Stimulated activated CD8-positive, alpha-beta memory T cell treated with anti-CD3 and anti-CD28 coated beads, Interleukin-2, amount 100 ng/mL, for 1 hour (primary cell): ENCODE results near the gene ITGA8.
"Not testable (repeated sequence)": the region's sequence is repeated elsewhere in the genome, so short reads cannot be mapped to it uniquely, and the experiment has no call there.

ENCODE experiments used
- DNase-seq, 2 donors: peaks; one replicate each; pipeline ENCODE4 v3.0.0-alpha.2; 2020; ENCODE audit warnings: low read depth in 2 of 2

Gene ITGA8

DNA sequence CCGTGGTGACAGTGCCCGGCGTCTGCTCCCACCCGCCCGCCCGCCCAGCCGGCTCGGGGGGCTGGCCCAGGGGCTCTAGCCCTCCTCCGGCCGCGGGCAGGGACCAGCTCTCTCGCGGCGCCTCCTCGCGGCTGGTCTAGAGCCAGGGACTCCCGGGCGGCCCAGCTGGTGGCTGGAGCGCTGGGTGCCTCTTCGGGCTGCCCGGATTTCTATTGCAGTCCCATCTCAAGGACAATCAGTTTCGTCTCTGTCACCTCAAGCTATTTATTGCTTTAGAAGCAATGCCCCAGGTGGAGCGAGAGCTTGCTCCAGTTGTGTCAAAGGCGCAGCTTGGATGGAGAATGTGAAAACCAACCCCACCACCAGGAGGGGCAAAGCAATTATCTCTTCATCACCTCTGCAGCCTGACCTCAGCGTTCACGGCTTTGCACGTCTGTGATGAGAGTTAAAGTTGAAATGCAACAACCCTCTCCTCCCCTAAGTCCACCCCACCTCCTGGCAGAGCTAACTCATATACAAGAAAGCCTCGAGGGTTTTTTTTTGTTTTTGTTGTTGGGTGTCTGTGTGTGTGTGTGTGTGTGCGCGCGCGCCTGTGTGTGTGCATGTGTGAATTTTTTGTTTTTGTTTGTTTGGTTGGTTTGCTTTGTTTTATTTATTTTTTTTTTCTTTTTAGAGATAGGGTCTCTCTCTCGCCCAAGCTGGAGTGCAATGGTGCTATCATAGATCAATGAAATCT lies at the start of gene ITGA8:
ITGA8 (minus strand) TSS at position 24 of the 736 bp plus-strand sequence. CDS start 151 bp downstream, outside the sequence.
- no peak for DNase-seq

DNA sequence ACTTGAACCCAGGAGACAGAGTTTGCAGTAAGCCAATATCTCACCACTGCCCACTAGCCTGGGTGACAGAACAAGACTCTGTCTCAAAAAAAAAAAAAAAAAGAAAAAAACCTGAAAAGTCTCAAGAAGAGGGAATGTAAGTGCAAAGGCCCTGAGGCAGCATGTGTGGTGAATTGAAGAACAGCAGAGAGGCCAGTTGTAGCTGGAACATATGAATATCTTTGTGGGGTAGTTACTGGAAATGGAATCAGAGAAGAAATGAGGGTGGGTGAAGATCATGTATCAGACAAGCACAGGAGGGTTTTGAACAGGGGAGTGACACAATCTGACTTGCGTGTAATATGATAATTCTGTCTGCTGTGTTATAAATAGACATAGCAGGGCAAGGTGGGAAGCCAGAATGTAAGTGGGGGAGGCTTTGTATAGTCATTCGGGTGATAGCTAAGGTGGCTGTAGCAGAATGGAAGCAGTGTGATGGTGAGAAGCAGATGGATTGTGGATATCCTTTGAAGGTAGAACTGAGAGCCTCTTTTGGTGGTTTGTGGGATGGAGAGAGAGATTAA lies 45.3 kb upstream of the ITGA8 start:
- no peak for DNase-seq

DNA sequence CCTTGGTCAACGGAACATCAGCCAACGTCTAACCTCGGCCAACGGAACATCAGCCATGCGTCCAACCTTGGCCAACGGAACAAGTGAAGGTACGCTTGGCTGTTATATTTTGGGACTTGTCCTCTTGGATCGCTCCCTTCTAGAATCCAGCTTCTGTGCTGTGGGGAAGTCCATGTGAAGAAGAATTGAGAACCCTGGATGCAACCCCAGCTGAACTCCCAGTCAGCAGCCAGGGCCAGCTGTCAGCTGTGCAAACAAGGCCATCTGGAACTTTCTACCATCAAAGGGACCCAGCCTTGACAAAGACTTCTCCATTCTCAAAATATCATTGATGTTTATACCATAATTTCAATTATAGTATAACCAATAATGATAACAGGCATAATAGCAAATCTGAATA lies 43.3 kb upstream of the ITGA8 start:
- no peak for DNase-seq

DNA sequence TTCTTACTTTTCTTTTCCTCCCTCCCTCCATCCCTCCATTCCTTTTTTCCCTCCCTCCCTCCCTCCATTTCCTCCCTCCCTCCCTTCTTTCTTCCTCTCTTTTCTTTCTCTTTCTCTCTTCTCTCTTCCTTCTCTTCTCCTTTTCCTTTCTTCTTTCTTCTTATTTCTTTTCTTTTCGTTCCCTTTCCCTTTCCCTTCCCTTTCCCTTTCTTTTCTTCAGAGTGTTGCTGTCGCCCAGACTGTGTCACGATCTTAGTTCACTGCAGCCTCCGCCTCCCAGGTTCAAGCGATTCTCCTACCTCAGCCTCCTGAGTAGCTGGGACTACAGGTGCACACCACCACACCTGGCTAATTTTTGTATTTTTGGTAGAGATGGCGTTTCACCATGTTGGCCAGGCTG lies 42.5 kb upstream of the ITGA8 start:
- not testable (repeated sequence) for DNase-seq

DNA sequence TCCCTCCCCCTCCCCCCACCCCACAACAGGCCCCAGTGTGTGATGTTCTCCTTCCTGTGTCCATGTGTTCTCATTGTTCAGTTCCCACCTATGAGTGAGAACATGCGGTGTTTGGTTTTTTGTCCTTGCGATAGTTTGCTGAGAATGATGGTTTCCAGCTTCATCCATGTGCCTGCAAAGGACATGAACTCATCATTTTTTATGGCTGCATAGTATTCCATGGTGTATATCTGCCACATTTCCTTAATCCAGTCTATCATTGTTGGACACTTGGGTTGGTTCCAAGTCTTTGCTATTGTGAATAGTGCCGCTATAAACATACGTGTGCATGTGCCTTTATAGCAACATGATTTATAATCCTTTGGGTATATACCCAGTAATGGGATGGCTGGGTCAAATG lies 41.5 kb upstream of the ITGA8 start:
- DNase-seq, result not testable (repeated sequence)

DNA sequence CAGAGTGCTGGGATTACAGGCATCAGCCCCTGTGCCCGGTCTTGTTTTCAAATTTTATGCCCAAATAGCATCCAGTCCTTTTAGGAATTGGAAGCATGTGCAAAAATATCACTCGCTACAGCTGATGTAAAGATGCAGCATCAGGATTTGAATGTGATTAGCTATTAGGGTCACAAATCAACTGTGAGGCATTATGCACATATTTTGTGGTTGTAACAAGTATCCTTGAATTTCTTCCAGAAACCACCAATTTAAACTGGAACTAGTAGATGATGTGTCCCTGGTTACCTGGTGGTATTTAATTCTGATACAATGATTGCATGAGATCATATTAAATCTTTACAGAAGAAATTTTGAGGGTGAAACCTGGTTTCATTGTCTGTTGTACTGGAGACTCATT lies 41.0 kb upstream of the ITGA8 start:
- no peak for DNase-seq

DNA sequence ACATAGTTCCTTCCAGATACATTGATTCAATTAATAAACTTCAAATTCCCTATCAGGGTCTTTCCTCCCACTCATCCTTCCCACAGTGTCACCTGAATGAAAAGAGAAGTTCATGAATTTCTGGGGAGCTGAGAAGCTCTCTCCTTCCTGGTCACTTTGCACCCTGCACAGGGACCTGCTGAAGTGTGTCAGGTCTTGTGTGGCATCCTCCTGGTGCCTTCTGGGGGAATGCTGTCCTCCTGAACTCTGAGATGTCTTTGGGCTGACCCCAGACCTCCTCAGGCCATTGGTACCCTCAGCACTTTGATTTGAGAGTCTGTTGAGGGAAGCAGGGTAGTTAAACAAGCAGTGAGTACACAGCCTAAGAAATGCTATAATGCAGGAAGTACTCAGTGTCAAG lies 39.5 kb upstream of the ITGA8 start:
- no peak for DNase-seq

DNA sequence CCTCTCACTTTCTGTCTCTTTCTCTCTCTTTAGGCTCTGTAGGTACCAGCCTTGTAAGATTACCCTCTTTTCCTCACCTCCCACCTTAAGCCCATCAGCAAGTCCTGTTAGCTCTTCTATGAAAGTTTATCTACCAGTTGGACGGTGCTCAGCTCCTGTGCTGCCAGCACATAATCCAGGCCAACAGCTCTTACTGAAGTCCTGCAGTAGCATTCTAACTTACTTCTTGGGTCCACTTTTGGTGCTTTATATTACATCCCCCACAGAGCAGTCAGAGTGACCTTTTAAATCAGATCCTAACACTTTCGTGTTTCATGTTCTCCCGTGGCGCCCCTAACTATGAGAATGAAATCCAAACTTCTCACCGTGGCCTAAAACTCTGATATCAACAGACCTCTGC lies 38.9 kb upstream of the ITGA8 start:
- DNase-seq, result no peak

DNA sequence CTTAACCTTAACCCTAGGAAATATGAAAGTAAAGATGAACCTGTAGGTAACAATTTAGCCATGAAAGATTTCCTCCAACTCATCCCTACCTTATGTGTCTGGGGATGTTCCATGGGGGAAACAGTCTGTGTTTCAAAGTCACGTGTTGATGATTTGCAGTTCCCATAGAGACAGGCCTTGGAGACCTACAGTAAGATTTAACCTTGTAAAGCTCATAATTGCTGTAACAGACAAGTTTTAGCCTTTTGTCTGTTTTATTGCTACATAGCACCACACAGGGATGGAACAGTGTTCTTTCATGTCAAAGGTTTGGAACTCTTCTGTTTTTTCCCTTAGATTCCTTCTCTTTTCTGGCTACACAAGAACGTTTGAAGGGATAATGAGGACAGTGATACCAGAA lies 35.2 kb upstream of the ITGA8 start:
- no peak for DNase-seq

DNA sequence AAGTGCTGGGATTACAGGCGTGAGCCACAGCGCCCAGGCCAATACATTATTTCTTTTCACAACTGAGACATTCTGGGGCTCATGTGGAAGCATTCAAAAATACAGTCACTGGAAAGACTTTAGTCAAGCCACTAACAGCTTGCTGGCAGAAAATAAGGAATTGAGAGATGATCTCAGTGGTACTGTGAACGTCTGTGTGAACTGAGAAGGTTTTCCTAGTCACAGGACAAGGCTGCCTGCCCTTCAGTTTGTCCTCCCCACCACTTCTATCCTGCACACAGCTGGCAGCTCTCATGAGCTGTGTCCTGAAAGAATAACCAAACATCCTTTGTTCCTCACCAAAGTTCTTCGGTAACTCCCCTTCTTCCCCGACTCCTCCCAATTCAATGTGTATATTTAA lies 31.3 kb upstream of the ITGA8 start:
- DNase-seq, result no peak

DNA sequence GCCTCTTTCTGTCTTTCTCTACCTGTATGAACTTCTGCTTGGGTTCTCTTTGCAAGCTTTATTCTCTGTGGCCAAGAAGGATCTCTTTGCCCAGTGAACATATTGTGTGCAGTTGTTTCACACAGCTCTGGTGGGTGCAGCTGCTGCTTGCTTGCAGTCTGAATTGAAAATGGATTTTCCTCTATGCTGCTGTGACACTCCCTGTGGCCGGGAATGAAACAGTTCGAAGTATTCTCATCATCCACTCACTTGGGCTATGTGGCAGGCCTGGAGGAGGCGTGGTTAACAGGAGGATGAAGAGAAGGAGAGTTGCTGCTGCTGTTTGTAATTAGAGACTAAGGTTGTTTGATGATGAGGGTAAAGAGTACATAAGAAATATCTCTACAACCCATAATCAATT lies 28.4 kb upstream of the ITGA8 start:
- DNase-seq, result no peak

DNA sequence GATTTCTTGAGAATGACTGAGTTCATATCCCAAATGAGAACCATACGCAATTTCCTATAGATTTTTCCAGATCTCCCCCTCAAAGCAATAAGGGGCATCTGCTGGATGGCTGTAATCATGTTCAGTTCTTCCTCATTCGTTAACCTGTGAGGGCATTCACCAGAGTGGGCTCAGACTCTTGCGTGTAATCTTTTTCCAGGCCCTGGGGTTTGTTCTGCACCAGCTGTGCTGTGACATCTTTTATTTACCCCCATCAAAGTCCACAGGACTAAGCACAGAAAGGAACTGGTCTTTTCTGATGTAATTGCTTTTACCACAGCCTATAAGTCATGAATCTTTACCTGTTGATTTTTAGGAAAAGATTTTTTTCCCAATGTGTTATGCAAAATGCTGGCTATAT lies 27.9 kb upstream of the ITGA8 start:
- DNase-seq, result no peak

DNA sequence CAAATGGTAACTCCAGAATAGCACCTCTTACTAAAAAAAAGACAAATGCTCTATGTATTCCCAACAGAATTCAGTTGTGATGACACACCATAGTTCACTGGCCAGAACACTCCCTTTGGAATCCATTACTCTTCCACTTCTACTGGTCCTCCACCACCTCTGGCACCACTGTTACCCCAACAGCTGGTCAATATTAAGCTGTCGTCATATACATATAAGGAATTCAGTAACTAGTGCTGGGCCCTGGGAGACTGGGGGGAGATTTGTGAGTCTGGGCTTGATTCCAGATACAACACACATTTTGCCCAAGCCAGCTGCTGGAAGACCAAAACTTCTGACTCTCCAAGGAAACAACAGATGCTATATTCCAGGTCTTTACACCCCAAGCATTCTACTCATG lies 26.0 kb upstream of the ITGA8 start:
- no peak for DNase-seq

DNA sequence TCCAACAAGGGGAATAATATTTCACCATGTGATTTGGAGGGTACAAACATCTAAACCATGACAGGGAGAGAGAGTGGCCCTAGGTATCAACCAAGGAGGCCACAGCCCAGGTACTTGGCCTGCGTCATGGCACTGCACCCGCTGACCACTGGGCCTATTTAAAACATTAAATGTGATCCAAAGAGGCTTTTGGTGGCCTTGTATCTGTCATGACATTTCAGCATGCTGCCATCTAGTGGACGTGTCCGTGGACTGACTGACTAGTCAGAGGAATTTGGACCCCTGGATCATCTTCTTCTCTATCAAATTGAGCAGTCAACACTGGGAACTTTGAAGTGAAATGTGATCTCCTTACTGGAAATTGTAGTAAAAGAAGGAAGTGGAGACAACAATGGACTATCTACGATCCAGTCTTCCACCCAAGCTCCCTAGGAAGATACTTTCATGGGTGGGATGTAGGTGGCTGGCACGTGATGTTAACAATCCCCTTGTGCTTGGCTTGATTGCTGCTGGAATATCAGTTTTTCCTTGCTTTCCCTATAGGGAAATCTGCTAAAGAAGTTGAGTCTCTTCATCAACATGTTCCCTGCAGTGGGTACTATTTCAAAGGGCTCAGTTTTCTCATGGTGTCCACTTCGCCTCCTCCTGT lies 24.6 kb upstream of the ITGA8 start:
- DNase-seq, result no peak

DNA sequence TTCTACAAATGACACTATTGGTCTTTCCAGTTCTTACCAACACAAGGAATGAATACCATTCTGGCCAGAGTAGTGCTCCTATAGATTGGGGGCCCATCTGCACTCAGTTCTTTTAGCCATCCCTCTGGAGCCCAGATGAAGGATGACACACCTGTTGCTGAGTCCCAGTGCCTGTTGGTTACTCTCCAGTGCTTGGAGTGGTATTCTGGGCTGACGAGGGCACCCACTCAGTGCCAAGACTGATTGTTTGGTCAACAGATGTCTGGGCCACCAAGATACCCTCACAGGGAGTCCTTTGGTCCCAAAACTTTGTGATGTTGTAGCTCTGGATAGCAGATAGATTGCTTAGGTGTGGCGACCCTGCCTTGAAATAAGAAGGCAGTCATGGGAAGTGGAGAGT lies 23.7 kb upstream of the ITGA8 start:
- DNase-seq, result no peak

DNA sequence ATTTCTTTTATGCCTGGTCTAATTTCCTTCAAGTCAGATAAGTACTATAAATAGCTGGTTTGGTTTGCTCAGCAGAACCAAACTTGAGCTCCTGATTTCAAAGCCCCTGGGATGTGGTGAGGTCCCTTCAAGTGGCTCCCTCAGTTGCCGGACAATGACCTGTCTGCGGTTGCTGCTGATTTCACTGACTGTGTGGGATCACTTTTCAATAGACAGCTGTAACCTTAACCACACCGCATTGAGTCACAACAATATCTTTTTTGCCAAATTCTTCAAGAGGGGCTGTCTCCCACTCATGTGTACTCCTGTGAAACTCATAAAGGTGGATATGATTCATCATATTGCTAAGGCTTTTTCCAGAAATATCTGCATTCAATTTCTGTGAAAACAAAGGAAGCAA lies 23.1 kb upstream of the ITGA8 start:
- DNase-seq, result no peak

DNA sequence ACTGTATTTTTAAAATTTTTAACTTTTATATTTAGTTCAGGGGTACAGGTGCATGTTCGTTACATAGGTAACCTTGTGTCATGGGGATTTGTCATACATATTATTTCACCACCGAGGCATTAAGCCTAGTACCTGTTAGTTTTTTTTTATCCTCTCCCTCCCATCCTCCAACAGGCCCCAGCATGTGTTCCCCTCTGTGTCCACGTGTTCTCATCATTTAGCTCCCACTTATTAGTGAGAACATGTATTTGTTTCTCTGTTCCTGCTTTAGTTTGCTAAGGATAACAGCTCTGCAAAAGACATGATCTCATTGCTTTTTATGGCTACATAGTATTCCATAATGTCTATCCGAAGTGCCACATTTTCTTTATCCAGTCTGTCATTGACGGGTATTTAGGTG lies 22.4 kb upstream of the ITGA8 start:
- no peak for DNase-seq

DNA sequence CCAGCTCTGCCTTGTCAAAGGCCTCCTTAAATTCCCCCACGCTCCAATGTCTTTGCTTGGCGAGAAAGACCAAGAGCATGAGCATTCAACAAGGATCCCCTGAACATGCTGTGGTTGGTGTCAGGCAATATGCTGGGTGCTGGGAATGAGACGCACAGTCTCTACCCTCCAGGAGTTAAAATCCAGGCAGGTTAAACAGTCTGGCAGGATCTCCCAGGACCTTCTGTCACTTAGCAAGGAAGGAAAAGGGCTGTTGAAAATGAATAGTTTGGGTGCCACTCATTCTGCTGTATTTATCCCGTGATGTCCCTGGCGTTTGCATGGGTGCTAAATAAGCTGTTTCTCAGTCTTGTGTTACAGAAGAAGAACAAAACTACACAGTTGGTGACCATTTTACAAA lies 21.9 kb upstream of the ITGA8 start:
- no peak for DNase-seq

DNA sequence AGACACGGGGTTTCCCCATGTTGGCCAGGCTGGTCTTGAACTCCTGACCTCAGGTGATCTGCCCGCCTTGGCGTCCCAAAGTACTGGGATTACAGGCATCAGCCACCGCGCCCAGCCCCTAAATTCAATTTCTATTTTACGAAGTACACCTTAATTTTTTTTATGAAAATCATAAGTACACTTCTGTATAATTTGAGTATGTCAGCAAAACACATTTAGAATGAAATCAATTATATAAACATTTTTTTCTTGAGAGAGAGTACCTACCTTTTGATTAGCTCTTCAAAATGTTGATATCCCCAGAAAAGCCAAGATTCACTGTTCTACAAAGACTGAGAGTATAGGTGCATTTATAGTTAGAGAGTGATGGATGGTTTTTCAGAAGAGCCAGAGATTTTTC lies 20.5 kb upstream of the ITGA8 start:
- DNase-seq, result no peak

DNA sequence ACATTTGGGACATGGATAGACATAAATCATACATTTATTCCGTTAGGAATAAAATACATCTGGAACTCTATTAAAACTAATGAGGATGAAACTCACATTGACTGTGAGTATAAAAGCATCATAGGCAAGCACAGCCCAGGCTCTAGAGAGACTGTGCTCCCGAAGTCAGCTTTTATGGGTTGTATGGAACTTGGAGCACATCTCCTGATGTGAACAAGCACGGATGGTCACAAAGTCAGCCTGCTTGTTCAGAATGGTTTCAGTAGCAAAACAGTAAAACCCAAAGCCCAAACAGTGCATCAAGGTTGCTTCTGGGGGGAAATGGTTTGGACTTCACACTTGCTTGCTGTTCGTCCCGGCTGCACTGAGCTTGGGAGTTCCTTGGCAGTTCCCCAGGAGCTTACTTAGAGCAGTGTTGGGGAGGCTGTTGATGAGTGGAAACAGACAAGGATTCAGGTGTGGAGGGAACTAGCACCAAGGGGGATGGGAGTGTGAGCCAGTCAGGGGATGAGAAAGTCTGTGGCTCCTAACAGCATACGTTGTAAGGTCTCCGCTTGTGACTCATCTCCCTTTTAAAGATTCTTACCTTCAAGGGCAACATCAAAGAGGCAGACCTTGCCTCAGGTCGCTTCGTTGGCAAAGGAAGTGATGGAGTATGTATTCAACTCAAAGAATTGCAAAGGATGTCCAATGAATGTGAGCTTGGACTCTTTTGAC lies 19.7 kb upstream of the ITGA8 start:
- no peak for DNase-seq

DNA sequence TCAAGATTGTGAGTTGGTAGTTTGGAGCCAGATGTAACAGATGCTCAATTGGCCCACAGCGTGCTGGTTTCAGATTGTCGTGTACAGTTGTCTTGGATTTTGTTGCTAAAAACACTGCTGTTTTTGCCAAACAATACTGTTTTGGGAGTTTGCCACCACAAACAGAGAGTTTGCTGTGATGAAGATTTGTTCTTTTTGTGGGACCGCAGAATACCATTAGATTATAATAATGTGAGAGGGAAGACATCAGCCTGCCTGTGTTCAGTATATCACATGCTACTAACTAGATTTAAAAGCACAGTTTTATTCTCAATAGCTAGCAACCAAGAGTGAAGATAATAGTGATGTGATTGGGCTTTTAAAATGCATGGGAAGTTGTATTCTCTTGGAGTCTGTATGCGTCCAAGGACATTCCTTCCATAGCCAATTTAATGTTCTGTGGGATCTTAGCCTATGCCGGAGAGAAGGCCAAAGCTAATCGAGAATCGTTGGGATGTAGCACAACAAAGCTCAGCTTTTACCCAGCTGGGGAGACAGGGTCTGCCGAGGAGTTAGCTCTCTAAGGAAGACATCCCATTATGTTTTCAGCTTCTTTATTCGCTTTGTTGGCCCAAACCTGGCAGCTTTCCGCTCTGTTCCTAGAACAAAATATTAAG lies 18.7 kb upstream of the ITGA8 start:
- DNase-seq, result no peak

DNA sequence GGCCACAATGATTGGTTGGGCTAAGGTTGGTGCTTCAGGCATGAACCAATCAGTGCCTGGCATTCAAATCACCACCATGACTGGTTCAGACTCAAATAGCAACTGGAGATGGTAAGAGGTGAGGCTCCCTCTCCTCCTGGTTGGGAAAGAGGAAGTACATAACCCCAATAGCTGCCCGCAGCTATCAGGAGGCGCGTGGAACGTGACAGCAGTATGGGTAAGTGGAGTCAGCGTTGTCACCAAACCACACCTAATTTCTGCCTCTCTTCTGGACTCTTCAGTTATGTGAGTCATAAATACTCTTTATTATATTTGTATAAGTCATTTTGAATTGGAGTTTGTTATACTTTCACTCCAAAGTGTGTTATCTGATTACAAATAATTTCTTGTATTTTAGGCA lies 17.9 kb upstream of the ITGA8 start:
- DNase-seq, result no peak
